Neuronal stem cell (in vitro differentiated cells): ENCODE results near the gene RANGRF.

Experiments
- DNase-seq: peaks from one replicate; pipeline ENCODE4 v3.0.0-alpha.2; 2013; ENCODE audit warnings: low spot score
- H2AFZ ChIP-seq: one replicate; pipeline ENCODE4 v1.6.1; 2013; ENCODE audit warnings: mild to moderate bottlenecking, low read length, inconsistent platforms
- H2AK5ac ChIP-seq: 2 replicates; pipeline ENCODE4 v1.6.1; 2013; ENCODE audit warnings: low read depth, mild to moderate bottlenecking, inconsistent platforms, low read length, moderate library complexity, mixed read lengths
- H2BK120ac ChIP-seq: 2 replicates; pipeline ENCODE4 v1.6.1; 2013; ENCODE audit warnings: low read depth, mild to moderate bottlenecking, inconsistent platforms, low read length, moderate library complexity, mixed read lengths
- H2BK12ac ChIP-seq: one replicate; pipeline ENCODE4 v1.6.1; 2013; ENCODE audit warnings: low read length, inconsistent platforms
- H2BK15ac ChIP-seq: 2 replicates; pipeline ENCODE4 v1.6.1; 2013; ENCODE audit warnings: mild to moderate bottlenecking, low read length, inconsistent platforms, mixed read lengths
- H2BK5ac ChIP-seq: one replicate; pipeline ENCODE4 v1.6.1; 2013; ENCODE audit warnings: inconsistent platforms, mild to moderate bottlenecking, low read length, moderate library complexity
- H3K14ac ChIP-seq: one replicate; pipeline ENCODE4 v1.6.1; 2013; ENCODE audit warnings: low read length, inconsistent platforms
- H3K18ac ChIP-seq: 2 replicates; pipeline ENCODE4 v1.6.1; 2013; ENCODE audit warnings: low read length, inconsistent platforms
- H3K23ac ChIP-seq: 2 replicates; pipeline ENCODE4 v1.6.1; 2013; ENCODE audit warnings: low read depth, mild to moderate bottlenecking, mixed read lengths, low read length, inconsistent platforms; ENCODE audit not compliant: poor library complexity
- H3K27ac ChIP-seq: replicated peaks from 3 replicates; pipeline ENCODE4 v1.5.1; 2013; ENCODE audit warnings: low read length, inconsistent platforms
- H3K27me3 ChIP-seq, 3 experiments: 2 replicates each; pipeline ENCODE4 v1.6.1; 2013; ENCODE audit warnings: low read length in 3 of 3, mild to moderate bottlenecking in 2 of 3, inconsistent platforms in 1 of 3, low read depth in 1 of 3, mixed read lengths in 1 of 3, moderate library complexity in 1 of 3; ENCODE audit not compliant: control insufficient read depth in 3 of 3, insufficient read depth in 3 of 3
- H3K36me3 ChIP-seq, 2 donors: replicated peaks in 1 of 2; 2 replicates each; pipeline ENCODE4 v1.6.1; 2013; ENCODE audit warnings: low read length in 2 of 2; ENCODE audit not compliant: control insufficient read depth in 2 of 2, insufficient read depth in 2 of 2
- H3K4ac ChIP-seq: 2 replicates; pipeline ENCODE4 v1.6.1; 2013; ENCODE audit warnings: inconsistent platforms, mild to moderate bottlenecking, low read length, moderate library complexity
- H3K4me1 ChIP-seq, 2 donors: 1 replicate in 1 of 2; 2 replicates in 1 of 2; pipeline ENCODE4 v1.6.1; 2013; ENCODE audit warnings: low read length in 2 of 2, low read depth in 1 of 2; ENCODE audit not compliant: control insufficient read depth in 2 of 2, insufficient read depth in 1 of 2
- H3K4me2 ChIP-seq: one replicate; pipeline ENCODE4 v1.6.1; 2013; ENCODE audit warnings: mild to moderate bottlenecking, low read length, inconsistent platforms; ENCODE audit not compliant: insufficient read depth, poor library complexity, severe bottlenecking
- H3K4me3 ChIP-seq, 2 donors: 2 replicates each; pipeline ENCODE4 v1.5.1; 2013; ENCODE audit warnings: low read length in 2 of 2, mild to moderate bottlenecking in 2 of 2, inconsistent platforms in 1 of 2, moderate library complexity in 1 of 2
- H3K79me1 ChIP-seq: one replicate; pipeline ENCODE4 v1.6.1; 2013; ENCODE audit warnings: low read depth, mild to moderate bottlenecking, inconsistent platforms, low read length, moderate library complexity
- H3K9ac ChIP-seq: one replicate; pipeline ENCODE4 v1.6.1; 2013; ENCODE audit warnings: mild to moderate bottlenecking, low read depth, low read length, inconsistent platforms; ENCODE audit not compliant: poor library complexity
- H3K9me3 ChIP-seq, 2 donors: replicated peaks in 1 of 2; 2 replicates each; pipeline versions ENCODE3 to v1.6.1; 2013; ENCODE audit warnings: low read length in 2 of 2, mild to moderate bottlenecking in 2 of 2, inconsistent platforms in 1 of 2, low read depth in 1 of 2, mixed read lengths in 1 of 2, moderate library complexity in 1 of 2; ENCODE audit not compliant: control insufficient read depth in 2 of 2, insufficient read depth in 1 of 2
- H4K8ac ChIP-seq: one replicate; pipeline ENCODE4 v1.6.1; 2013; ENCODE audit warnings: low read depth, mild to moderate bottlenecking, inconsistent platforms, low read length, moderate library complexity
- H4K91ac ChIP-seq: one replicate; pipeline ENCODE4 v1.6.1; 2013; ENCODE audit warnings: low read length, low read depth, mild to moderate bottlenecking, inconsistent platforms; ENCODE audit not compliant: poor library complexity
- WGBS, 2 donors: extraction: QIAGEN DNeasy Blood & Tissue Kit; methylation state at CpG; one replicate each; pipeline ENCODE4 v1.1.7; 2013; ENCODE audit warnings: missing lambda C conversion rate in 2 of 2, mixed read lengths in 1 of 2; ENCODE audit not compliant: insufficient read length in 2 of 2, insufficient replicate concordance in 1 of 2; ENCODE audit errors: extremely low coverage in 2 of 2; 5-methylcytosine and 5-hydroxymethylcytosine counted together

RANGRF gene

GRCh38 chr17:8324132-8324531 lies 35.7 kb downstream of the RANGRF start:
- Histone ChIP-seq H3K27me3 (peaks cover 0 to 63% (median 21%) of the 10 kb centered on the region in 3 experiments), H3K14ac (no peak overlapping the region), H4K8ac (no peak overlapping the region), H2BK12ac (no peak overlapping the region), H2AFZ (no peak overlapping the region), H2BK5ac (no peak overlapping the region), H3K23ac (no peak overlapping the region), H3K4me3 (no peak overlapping the region), H3K36me3 (no peaks in the 10 kb centered on the region), H2AK5ac (no peak overlapping the region), H3K9ac (no peak overlapping the region), H3K27ac (no peak overlapping the region), H3K4me2 (no peak overlapping the region), H3K18ac (no peak overlapping the region), H3K79me1 (no peaks in the 10 kb centered on the region), H2BK15ac (no peak overlapping the region), H3K4me1 (peaks cover 0 to 4% of the 10 kb centered on the region in 2 donors), H4K91ac (no peak overlapping the region), H3K4ac (no peak overlapping the region), H2BK120ac (no peak overlapping the region), H3K9me3 (peaks cover 0 to 3% of the 10 kb centered on the region in 2 donors)
- no peak for DNase-seq
- WGBS, 2 donors: no CpG with 5 or more reads among the region's 5 CpGs

GRCh38 chr17:8324923-8325322 lies 36.5 kb downstream of the RANGRF start:
- no peak overlapping the region for H3K4me3 ChIP-seq
- H2BK120ac ChIP-seq: no peak overlapping the region
- no peaks in the 10 kb centered on the region for H3K79me1 ChIP-seq
- no peak overlapping the region for H4K91ac ChIP-seq
- H2AK5ac ChIP-seq: no peak overlapping the region
- H3K27ac ChIP-seq: no peak overlapping the region
- H3K36me3 ChIP-seq: no peaks in the 10 kb centered on the region
- no peak overlapping the region for H3K18ac ChIP-seq
- DNase-seq: no peak
- H4K8ac ChIP-seq: no peak overlapping the region
- H2AFZ ChIP-seq: no peak overlapping the region
- H3K23ac ChIP-seq: no peak overlapping the region
- no peak overlapping the region for H3K9ac ChIP-seq
- no peak overlapping the region for H2BK5ac ChIP-seq
- no peak overlapping the region for H3K4me2 ChIP-seq
- H2BK15ac ChIP-seq: no peak overlapping the region
- no CpG with 5 or more reads among the region's 5 CpGs for WGBS, 2 donors
- H3K9me3 ChIP-seq: peaks cover 0 to 3% of the 10 kb centered on the region in 2 donors
- no peak overlapping the region for H3K14ac ChIP-seq
- H3K4me1 ChIP-seq: peaks cover 0 to 4% of the 10 kb centered on the region in 2 donors
- H3K27me3 ChIP-seq: peaks cover 0 to 63% (median 21%) of the 10 kb centered on the region in 3 experiments
- H2BK12ac ChIP-seq: no peak overlapping the region
- no peak overlapping the region for H3K4ac ChIP-seq

GRCh38 chr17:8326511-8327302 lies 38.2 kb downstream of the RANGRF start:
- H3K23ac ChIP-seq: peak overlapping the region; percentile 8
- no peak overlapping the region for H4K91ac ChIP-seq
- peak overlapping the region; percentile 97 for H2AFZ ChIP-seq
- no peak overlapping the region for H4K8ac ChIP-seq
- H3K27me3 ChIP-seq: peaks cover 0 to 54% (median 21%) of the 10 kb centered on the region in 3 experiments
- H3K4ac ChIP-seq: peak overlapping the region; percentile 38
- H2AK5ac ChIP-seq: peak overlapping the region; percentile 51
- no peak overlapping the region for H3K27ac ChIP-seq
- no peaks in the 10 kb centered on the region for H3K36me3 ChIP-seq
- H3K4me3 ChIP-seq: peak overlapping the region; percentile 49 to 69
- H3K4me1 ChIP-seq: peaks cover 0 to 4% of the 10 kb centered on the region in 2 donors
- H3K14ac ChIP-seq: peak overlapping the region; percentile 25
- peak overlapping the region; percentile 72 for H3K4me2 ChIP-seq
- peak overlapping the region; percentile 90 for H3K9ac ChIP-seq
- peak overlapping the region; percentile 71 for H2BK15ac ChIP-seq
- H2BK5ac ChIP-seq: no peak overlapping the region
- peak overlapping the region; percentile 10 for H2BK120ac ChIP-seq
- no peak overlapping the region for H2BK12ac ChIP-seq
- H3K9me3 ChIP-seq: peaks cover 0 to 3% of the 10 kb centered on the region in 2 donors
- no peaks in the 10 kb centered on the region for H3K79me1 ChIP-seq
- H3K18ac ChIP-seq: peak overlapping the region; percentile 97
- no peak for DNase-seq
- no CpG with 5 or more reads among the region's 48 CpGs for WGBS, 2 donors

GRCh38 chr17:8327303-8327649 lies 38.8 kb downstream of the RANGRF start:
- no peak for DNase-seq
- Histone ChIP-seq H3K36me3 (no peaks in the 10 kb centered on the region), H4K8ac (no peak overlapping the region), H2BK5ac (no peak overlapping the region), H2AFZ (peak overlapping the region; percentile 97), H3K23ac (peak overlapping the region; percentile 8), H3K4ac (peak overlapping the region; percentile 38), H2BK120ac (peak overlapping the region; percentile 10), H3K79me1 (no peaks in the 10 kb centered on the region), H2BK15ac (peak overlapping the region; percentile 71), H3K9me3 (peaks cover 0 to 3% of the 10 kb centered on the region in 2 donors), H2AK5ac (peak overlapping the region; percentile 51), H3K4me2 (peak overlapping the region; percentile 72), H3K9ac (peak overlapping the region; percentile 90), H2BK12ac (no peak overlapping the region), H3K27ac (no peak overlapping the region), H3K4me3 (peak overlapping the region; percentile 49 to 69), H3K18ac (peak overlapping the region; percentile 97), H3K27me3 (peaks cover 0 to 49% (median 21%) of the 10 kb centered on the region in 3 experiments), H3K14ac (peak overlapping the region; percentile 25), H4K91ac (no peak overlapping the region), H3K4me1 (peaks cover 0 to 4% of the 10 kb centered on the region in 2 donors)
- no CpG with 5 or more reads among the region's 25 CpGs for WGBS, 2 donors
